ENCODE results near the gene TAOK3. TPM values are rescaled to one million over a fixed set of nuclear protein-coding genes. Genes with fewer than 3 reads are reported as not detected.

The TAOK3 gene
- total RNA-seq, 1 donor = 34.5 TPM

GRCh38 chr12:118119449-118119879 lies 253.2 kb downstream of the TAOK3 start:
- no peak overlapping the region for H3K4me3 ChIP-seq (ENCODE audit: low read depth, low read length)
- no peak for DNase-seq (ENCODE audit: low read depth)
- no peak for TF ChIP-seq CTCF (IDR thresholded peaks at IDR 0.05; ENCODE audit: insufficient read depth, low read depth, low read length)

- TF ChIP-seq CTCF (IDR thresholded peaks at IDR 0.05; ENCODE audit: insufficient read depth, low read depth, low read length) = no peak
- H3K4me3 ChIP-seq (ENCODE audit: low read depth, low read length) = no peak overlapping the region
- no peak for DNase-seq (ENCODE audit: low read depth)
These were observed 263.6 kb downstream of the TAOK3 start for GRCh38 chr12:118109088-118109487.

- H3K4me3 ChIP-seq (ENCODE audit: low read depth, low read length) = no peak overlapping the region
- DNase-seq (ENCODE audit: low read depth) = no peak
- no peak for TF ChIP-seq CTCF (IDR thresholded peaks at IDR 0.05; ENCODE audit: insufficient read depth, low read depth, low read length)
These were observed 265.0 kb downstream of the TAOK3 start for GRCh38 chr12:118107694-118108093.

- H3K4me3 ChIP-seq (ENCODE audit: low read depth, low read length) = no peak overlapping the region
- no peak for TF ChIP-seq CTCF (IDR thresholded peaks at IDR 0.05; ENCODE audit: insufficient read depth, low read depth, low read length)
- no peak for DNase-seq (ENCODE audit: low read depth)
These were observed 265.7 kb downstream of the TAOK3 start for GRCh38 chr12:118107011-118107410.

GRCh38 chr12:118103601-118104382 lies 268.9 kb downstream of the TAOK3 start, which contains the start of gene VSIG10:
VSIG10 (minus strand) TSS chr12:118104011; CDS start chr12:118103671, 340 bp downstream.
- peak; percentile 66 for DNase-seq (ENCODE audit: low read depth)
- no peak for TF ChIP-seq CTCF (IDR thresholded peaks at IDR 0.05; ENCODE audit: insufficient read depth, low read depth, low read length)
- H3K4me3 ChIP-seq (ENCODE audit: low read depth, low read length) = peak within 1 kb of the TSS; percentile 75

- DNase-seq (ENCODE audit: low read depth) = peak; percentile 26
- no peak for TF ChIP-seq CTCF (IDR thresholded peaks at IDR 0.05; ENCODE audit: insufficient read depth, low read depth, low read length)
- H3K4me3 ChIP-seq (ENCODE audit: low read depth, low read length) = peak overlapping the region; percentile 75
These were observed 269.5 kb downstream of the TAOK3 start for GRCh38 chr12:118103201-118103600.
